GM12892 (cell line): Measurements from ENCODE around the gene FAM222A.

Experiments used
- POLR2AphosphoS5 ChIP-seq: IDR thresholded peaks from 2 replicates; pipeline ENCODE4 v1.6.1; 2011; ENCODE audit warnings: low read depth, low read length, control low read depth
- TAF1 ChIP-seq: IDR thresholded peaks from 2 replicates; pipeline ENCODE4 v1.6.1; 2011; ENCODE audit warnings: low read depth, mild to moderate bottlenecking, control low read depth, low read length, borderline replicate concordance

DNA sequence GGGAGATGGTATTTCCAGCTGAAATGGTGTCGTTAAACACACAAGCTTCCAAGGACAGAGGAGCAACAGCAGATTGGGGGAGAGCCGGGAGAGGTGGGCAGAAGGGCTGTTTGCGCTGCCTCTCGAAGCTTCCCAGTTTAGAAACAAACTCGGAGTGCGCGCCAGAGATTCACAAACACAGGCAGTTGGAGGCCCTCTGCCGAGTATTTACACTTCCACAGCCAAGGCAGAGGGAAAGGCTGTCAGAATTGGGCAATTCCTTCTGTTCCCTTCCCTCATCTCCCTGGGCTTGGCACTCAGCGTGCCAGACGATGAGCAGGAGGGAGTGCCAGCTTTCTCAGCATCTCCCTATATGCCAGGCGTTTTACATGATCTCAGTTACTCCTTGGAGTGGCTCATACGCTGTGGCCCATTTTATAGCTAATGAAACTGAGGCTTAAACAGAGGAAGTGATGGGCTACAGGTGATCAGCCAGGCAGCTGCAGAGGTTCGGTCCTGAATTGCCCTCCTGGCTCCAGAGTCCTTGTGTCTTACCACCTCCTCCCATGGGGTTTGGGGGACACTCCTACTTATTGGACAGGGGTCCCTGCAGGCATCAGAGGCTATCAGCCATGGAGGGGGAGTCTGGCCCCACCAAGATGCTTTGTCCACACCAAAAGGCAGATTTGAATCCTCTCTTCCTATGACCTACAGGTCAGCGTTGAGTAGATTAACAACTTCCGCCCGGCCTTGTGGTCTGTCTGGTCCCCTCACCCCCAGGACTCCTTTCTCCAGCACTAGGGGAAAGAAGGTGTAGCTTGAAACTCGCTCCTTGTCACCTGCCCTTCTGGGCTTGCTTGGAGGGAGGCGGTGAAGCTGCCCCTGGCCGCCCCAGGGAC lies 3.1 kb downstream of the FAM222A start:
- TF ChIP-seq TAF1, result no peak
- TF ChIP-seq POLR2AphosphoS5, result no peak
